Measurements from ENCODE around the gene DDX6. TPM values are rescaled to one million over a fixed set of nuclear protein-coding genes. Genes with fewer than 3 reads are reported as not detected.

The DDX6 gene
- total and polyA plus RNA-seq, 12 donors, result 17.1 to 179 (median 132) TPM

DNA sequence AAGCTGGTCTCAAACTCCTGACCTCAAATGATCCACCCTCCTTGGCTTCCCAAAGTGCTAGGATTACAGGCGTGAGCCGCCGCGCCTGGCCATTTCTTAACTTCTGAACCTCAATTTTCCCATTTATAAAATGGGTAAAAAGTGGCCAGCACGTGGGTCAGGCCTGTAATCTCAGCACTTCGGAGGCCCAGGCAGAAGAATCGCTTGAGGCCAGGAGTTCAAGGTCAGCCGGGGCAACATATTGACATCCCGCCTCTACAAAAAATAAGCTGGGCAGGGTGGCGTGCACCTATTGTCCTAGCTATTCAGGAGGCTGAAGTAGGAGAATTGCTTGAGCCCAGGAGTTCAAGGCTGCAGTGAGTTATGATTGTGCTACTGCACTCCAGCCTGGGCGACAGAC is 6.5 kb upstream of the DDX6 start:
- Histone ChIP-seq H3K9me3 (no peaks in the 10 kb centered on the region), H3K36me3 (no peaks in the 10 kb centered on the region), H3K4me3 (no peak overlapping the region), H3K27ac (no peak overlapping the region), H3K27me3 (peaks cover 0 to 2% (median 0%) of the 10 kb centered on the region in 7 donors), H3K4me1 (peaks cover 0 to 10% (median 7%) of the 10 kb centered on the region in 9 donors)
- DNase-seq (no peak), ATAC-seq (no peak)
- 88 to 95% methylated on average over 11 of the region's 11 CpGs for WGBS, 2 donors
- intact Hi-C loops (cut with DNase I), result loop anchor here in 2 of 10 donors (10.0 kb wide), 2 partner anchors 97 to 137 kb away; no protein-coding TSS in a partner anchor
- TF ChIP-seq, protein P1, sequence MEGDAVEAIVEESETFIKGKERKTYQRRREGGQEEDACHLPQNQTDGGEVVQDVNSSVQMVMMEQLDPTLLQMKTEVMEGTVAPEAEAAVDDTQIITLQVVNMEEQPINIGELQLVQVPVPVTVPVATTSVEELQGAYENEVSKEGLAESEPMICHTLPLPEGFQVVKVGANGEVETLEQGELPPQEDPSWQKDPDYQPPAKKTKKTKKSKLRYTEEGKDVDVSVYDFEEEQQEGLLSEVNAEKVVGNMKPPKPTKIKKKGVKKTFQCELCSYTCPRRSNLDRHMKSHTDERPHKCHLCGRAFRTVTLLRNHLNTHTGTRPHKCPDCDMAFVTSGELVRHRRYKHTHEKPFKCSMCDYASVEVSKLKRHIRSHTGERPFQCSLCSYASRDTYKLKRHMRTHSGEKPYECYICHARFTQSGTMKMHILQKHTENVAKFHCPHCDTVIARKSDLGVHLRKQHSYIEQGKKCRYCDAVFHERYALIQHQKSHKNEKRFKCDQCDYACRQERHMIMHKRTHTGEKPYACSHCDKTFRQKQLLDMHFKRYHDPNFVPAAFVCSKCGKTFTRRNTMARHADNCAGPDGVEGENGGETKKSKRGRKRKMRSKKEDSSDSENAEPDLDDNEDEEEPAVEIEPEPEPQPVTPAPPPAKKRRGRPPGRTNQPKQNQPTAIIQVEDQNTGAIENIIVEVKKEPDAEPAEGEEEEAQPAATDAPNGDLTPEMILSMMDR (IDR thresholded peaks at IDR 0.05), result no peak

DNA sequence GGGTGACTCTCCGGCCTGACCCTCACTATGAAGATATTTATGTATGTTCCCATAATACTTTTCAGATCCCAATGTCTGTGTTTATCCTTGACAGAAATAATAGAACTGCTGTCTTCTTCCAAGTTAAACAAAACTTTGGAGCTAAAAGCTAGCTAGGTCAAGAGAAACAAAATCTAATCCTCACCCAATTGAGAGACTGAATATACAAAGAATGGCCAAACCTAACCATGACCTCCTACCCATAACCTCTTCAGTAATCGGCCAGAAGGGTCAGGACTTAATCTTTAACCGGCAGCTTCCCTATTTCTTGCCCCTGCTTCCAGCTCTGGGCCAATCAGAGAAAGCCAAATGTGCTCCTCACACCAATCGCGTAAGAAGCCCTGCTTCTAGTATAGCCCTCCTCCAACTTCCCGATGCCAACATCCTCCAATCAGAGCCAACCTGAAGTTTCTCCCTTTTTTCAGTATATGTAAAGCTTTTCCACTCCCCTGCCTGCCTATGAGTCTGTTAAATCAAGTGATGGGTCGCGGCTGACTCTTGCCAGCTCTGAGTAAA is 1.7 kb upstream of the DDX6 start:
- TF ChIP-seq, protein P1 (IDR thresholded peaks at IDR 0.05), result no peak
- Histone ChIP-seq H3K4me1 (peaks cover 3 to 33% (median 27%) of the 10 kb centered on the region in 9 donors), H3K9me3 (no peaks in the 10 kb centered on the region), H3K27me3 (no peaks in the 10 kb centered on the region), H3K36me3 (no peaks in the 10 kb centered on the region), H3K27ac (peak overlapping the region; percentile 96 to 100 (median 99)), H3K4me3 (peak overlapping the region; percentile 71 to 99 (median 92))
- intact Hi-C loops (cut with DNase I), result loop anchor here in 6 of 10 donors (5.0 to 10.0 kb wide), 6 partner anchors 100 to 185 kb away; partner anchors contain the start of genes BCL9L (in 3 of the 6) and PHLDB1 (in 1 of the 6)
- ATAC-seq (peak; percentile 25 to 64 (median 57)), DNase-seq (peak in 1 of 2 donors; percentile 76)
- WGBS, 2 donors, result 8 to 11% methylated on average over 8 of the region's 8 CpGs

DNA sequence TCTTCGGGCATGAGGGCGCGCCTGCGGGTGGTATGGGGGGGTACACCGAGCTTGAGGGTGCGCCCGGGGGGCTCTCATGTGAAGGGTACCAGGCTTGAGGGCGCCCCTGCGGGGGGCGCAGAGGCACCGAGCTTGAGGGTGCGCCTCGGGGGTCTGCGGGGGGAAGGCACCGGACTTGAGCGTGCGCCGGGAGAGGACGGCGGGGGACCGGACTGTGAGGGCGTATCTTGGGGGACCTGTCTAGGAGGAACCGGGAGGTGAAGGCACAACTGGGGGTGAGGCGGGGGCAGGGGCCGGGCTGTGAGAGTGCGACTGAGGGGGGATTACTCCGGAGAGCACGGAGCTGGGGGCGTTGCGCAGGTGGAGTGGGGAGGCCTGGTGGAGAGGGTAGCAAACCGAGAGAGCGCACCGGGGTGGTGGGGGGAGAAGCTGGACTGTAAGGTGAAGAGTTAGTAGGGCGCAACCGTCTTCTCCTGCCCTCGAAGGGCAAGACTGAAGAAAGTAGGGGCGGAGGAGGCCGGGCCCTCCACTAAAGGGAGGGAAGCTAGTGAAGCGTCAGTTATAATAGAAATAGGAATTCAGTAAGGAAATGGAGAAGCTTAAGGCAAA is 1.1 kb upstream of the DDX6 start:
- H3K4me3 ChIP-seq, result peak overlapping the region; percentile 71 to 99 (median 92)
- peaks cover 3 to 39% (median 32%) of the 10 kb centered on the region in 9 donors for H3K4me1 ChIP-seq
- intact Hi-C loops (cut with DNase I), result loop anchor here in 6 of 10 donors (2.0 to 10.0 kb wide), 7 partner anchors 100 to 185 kb away; partner anchors contain the start of genes BCL9L (in 3 of the 6) and PHLDB1 (in 1 of the 6)
- TF ChIP-seq, protein P1 (IDR thresholded peaks at IDR 0.05), result no peak
- H3K9me3 ChIP-seq, result no peaks in the 10 kb centered on the region
- no peaks in the 10 kb centered on the region for H3K36me3 ChIP-seq
- peak in 6 of 8 donors; percentile 1 to 31 (median 6) for ATAC-seq
- WGBS, 2 donors, result 3 to 5% methylated on average over 39 of the region's 39 CpGs
- peak overlapping the region; percentile 96 to 100 (median 99) for H3K27ac ChIP-seq
- peak in 1 of 2 donors; percentile 31 for DNase-seq
- H3K27me3 ChIP-seq, result no peaks in the 10 kb centered on the region

DNA sequence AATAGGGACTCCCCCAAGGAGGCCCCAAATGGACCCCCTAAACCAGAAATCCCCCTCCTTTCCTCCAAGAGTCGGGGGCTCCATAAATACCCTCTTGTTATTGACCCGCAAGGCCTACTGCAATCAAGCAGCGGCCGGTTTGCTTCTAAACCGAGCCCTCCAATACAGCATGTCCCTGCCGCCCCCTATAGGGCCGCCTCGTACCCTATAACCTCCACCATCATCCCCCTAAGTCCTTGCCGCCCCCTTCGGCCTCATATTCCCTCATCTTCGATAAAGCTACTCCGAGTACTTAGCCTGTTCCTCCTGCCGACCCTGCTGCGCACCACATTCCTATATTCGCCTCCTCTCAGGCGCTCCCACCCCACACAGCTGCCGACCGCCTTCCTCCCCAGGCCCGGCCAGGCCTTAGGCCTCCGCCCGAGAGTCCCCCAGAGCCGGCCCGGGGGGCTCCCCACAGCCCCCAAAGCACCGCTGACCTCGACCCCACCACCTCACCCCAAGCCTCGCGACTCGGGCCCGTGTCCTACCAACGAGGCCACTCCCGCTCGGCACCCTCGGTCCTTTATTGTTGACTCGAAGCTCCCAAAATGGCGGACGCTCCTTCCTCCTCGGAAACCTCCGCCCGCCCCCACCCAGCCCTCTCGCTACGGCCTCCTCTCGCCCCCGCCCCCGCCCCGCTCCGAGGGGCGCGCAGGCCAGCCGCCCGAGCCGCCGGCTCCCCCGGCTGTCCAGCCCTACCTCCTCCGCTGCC is 430 bp downstream of the DDX6 start:
- 0 to 1% methylated on average over 40 to 52 of the region's 54 CpGs for WGBS, 2 donors
- DNase-seq (peak; percentile 56 to 71), ATAC-seq (peak; percentile 46 to 76 (median 71))
- Histone ChIP-seq H3K27ac (peak overlapping the region; percentile 96 to 100 (median 99)), H3K4me1 (peaks cover 3 to 54% (median 48%) of the 10 kb centered on the region in 9 donors), H3K36me3 (peaks cover 0 to 8% (median 0%) of the 10 kb centered on the region in 9 donors), H3K9me3 (no peaks in the 10 kb centered on the region), H3K4me3 (peak overlapping the region; percentile 71 to 99 (median 92)), H3K27me3 (no peaks in the 10 kb centered on the region)
- TF ChIP-seq, protein P1 (IDR thresholded peaks at IDR 0.05), result peak; percentile 22 to 73 (median 56)
- intact Hi-C loops (cut with DNase I), result loop anchor here in 6 of 10 donors (2.0 to 10.0 kb wide), 7 partner anchors 98 to 183 kb away; partner anchors contain the start of genes BCL9L (in 3 of the 6) and PHLDB1 (in 1 of the 6)

All from heart right ventricle (tissue), 16 donors.